ENCODE measurements around the gene ADGRG2.

Gene ADGRG2

DNA sequence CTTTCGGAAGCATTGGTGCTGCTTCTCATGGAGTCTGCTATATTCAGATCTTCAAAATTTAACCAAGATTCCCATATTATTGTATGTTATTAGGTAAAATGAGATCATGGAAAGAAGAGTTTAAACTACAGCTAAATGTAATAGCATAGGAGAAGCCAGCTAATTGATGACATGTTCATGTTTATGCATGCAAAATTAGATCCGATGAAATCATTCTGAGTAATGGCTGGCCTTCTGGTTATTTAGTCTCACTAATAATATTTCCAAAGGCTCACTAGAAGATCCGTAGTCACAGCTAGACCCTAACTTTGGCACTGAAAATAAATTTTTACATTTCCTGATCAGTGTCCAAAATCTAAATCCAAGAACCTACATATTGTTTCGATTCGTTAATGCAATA, 118.5 kb downstream of the ADGRG2 start:
- no peak for TF ChIP-seq GATA1 (IDR thresholded peaks at IDR 0.05; ENCODE audit: low read depth, low read length)
- TF ChIP-seq POLR2A (IDR thresholded peaks at IDR 0.05; ENCODE audit: low read length), result no peak
- DNase-seq, result no peak

DNA sequence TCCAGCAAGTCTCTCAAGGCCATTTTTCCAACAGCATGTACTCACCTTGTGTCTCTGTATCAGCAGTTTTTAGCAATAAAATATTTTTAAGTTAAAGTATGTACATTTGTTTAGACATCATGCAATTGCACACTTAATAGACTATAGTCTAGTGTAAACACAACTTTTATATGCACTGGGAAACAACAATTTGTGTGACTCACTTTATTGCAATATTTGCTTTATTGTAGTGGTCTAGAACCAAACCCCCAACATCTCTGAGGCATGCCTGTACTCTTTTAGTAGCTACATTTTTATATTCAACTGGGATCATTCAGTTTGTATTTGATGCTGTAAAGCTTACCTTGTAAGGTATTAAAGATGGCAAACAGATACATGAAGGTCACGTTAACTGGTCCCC, 123.6 kb downstream of the ADGRG2 start:
- TF ChIP-seq GATA1 (IDR thresholded peaks at IDR 0.05; ENCODE audit: low read depth, low read length) (no peak), POLR2A (IDR thresholded peaks at IDR 0.05; ENCODE audit: low read length) (no peak)
- DNase-seq, result no peak

DNA sequence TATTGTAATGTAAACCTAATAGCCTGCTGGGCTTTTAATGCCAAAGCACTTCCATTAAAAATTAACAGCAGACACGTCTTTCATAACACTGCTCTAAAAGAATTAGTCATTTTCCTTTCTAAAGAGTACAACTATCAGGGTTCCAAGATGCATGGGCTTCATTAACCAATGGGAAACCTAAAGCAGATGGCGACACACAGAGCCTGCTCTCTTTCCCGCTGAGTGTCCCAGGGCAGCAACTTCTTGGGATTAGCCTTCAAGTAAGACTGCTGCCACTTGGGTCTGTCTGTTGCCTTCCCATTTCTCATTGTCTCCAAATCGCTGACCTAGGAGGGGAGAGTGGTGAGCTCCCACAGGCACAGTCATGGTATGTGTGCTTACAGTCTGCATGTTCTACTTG, 124.4 kb downstream of the ADGRG2 start:
- no peak for DNase-seq
- TF ChIP-seq GATA1 (IDR thresholded peaks at IDR 0.05; ENCODE audit: low read depth, low read length), result no peak
- no peak for TF ChIP-seq POLR2A (IDR thresholded peaks at IDR 0.05; ENCODE audit: low read length)

DNA sequence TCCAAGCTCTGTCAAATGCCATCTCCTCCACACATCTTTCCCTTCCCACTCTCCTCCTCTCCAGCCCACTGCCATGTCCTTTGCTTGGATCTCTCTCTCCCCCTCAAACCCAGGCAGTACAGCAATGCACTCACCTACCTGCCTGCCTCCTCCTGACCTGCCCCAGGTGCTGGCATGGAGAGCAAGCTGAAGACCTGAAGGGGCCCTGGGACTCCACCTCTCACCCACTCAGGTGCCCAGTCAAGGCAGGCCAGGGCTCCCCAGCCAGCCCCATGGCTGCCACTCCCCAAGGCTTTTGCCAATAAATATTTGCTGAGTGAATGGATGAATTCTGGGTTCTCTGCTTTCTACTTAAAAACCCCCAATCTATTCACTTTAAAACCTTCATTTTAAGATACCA, 125.7 kb downstream of the ADGRG2 start:
- DNase-seq, result no peak
- TF ChIP-seq GATA1 (IDR thresholded peaks at IDR 0.05; ENCODE audit: low read depth, low read length), result no peak
- TF ChIP-seq POLR2A (IDR thresholded peaks at IDR 0.05; ENCODE audit: low read length), result no peak

DNA sequence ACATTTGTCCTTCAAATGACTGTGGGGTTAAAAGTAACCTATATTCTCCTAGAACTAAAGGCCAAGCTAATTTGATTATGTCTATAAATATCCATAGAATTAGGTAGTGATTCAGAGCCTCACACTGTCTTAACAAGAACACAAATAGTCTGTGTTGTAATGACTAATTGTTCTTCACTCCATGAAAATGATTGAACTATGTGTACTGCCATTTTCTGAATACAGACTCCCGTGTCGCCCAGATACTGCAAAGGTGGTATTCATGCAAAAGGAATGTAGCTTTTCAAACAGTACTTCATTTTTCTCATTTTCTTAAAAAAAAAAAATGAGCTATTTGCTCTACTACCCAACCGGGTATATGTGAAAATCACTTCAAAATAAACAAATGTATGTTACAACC, 127.0 kb downstream of the ADGRG2 start:
- no peak for TF ChIP-seq GATA1 (IDR thresholded peaks at IDR 0.05; ENCODE audit: low read depth, low read length)
- TF ChIP-seq POLR2A (IDR thresholded peaks at IDR 0.05; ENCODE audit: low read length), result no peak
- DNase-seq, result no peak

DNA sequence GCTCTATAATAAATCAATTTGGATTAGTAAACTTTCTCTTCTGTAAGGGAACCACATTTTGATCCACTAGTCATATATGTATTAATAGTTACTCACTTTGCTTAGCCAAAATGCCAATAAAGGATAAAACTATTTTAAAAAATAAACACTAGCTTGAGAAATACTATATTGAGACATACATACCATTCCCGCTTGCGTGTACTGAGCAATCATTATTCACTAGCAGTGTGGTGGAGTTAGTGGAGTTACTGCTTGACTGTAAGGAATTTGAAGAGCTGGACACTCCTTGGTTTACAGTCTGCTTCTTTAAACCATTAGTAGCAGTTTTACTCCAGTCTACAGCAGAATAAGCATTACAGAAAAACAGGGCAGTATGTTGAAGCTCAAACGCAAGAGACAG, 127.6 kb downstream of the ADGRG2 start:
- DNase-seq, result no peak

DNA sequence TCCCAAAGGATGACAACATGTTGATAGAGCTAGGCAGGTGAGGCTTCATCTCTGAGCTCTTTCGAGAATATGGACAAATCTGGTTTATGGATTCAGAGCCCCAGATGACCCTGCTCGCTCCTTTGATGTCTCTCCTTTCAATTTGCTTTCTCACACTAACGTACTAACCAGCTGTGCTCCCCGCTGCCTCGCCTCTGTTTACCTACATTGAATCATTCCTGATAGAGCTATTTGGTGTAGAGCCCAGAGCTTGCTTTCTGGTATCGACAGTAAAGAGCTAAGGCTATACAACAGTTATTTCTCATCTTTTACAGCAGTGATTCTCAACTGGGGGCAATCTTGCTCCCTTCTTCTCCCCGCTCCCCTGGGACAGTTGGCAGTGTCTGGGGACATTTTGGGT, 129.4 kb downstream of the ADGRG2 start:
- no peak for DNase-seq
- no peak for TF ChIP-seq POLR2A (IDR thresholded peaks at IDR 0.05; ENCODE audit: low read length)

More for the DNA sequence above, 127.6 kb downstream of the ADGRG2 start:
- TF ChIP-seq GATA1 (IDR thresholded peaks at IDR 0.05; ENCODE audit: low read depth, low read length) (no peak), POLR2A (IDR thresholded peaks at IDR 0.05; ENCODE audit: low read length) (no peak)

DNA sequence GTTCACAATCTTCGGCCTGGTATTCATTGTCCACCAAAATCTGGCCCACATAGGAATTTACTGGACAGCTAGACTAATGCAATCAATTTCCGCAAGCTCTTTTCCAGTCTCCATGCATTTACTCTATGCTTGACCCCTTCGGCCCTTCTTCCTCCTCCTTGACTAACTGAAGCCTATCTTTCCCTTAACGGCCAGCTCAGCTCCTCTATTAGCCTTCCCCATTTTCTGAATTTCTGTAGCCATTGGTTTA, 137.2 kb downstream of the ADGRG2 start:
- TF ChIP-seq GATA1 (IDR thresholded peaks at IDR 0.05; ENCODE audit: low read depth, low read length) (no peak), POLR2A (IDR thresholded peaks at IDR 0.05; ENCODE audit: low read length) (peak; percentile 28)
- DNase-seq, result no peak

DNA sequence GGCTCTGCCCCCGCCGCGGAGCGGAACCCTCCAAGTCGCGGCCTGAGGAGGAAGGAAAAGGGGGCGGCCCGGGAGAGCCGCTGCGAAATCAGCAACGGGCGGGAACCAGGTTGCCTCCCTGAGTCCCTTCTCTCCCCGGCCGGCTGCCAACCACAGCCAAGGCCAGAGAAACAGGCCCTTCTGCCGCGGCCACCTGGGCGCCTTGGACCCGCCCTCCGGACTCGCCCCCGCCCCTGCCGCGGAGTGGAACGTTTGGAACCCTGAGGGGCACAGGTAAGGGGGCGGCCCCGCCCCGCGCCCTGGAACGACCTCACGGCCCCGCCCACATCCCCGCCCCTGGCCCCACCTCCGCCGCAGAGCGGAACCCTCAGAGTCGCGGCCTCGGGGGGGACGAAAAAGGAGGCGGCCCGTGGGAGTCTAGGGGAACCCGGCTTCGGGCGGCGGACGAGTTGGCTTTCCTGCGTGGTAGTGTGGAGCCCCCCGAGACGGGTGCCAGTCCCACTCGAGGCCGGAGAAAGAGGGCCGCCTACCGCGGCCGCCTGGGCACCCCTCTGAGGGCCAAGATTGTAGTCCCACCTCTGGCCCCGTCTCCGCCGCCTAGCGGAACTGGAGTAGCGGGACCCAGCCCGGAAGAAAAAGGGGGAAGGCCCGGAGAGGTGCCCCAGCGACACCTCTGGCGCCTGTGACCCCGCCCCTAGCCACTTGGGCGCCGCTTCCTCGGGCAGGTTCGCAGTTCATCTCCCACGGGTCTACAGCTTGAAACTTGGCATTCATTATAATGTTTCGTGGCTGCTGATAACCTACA, 137.7 kb downstream of the ADGRG2 start:
- DNase-seq, result peak; percentile 87 to 91
- TF ChIP-seq POLR2A (IDR thresholded peaks at IDR 0.05; ENCODE audit: low read length) (peak; percentile 63), GATA1 (IDR thresholded peaks at IDR 0.05; ENCODE audit: low read depth, low read length) (no peak)

DNA sequence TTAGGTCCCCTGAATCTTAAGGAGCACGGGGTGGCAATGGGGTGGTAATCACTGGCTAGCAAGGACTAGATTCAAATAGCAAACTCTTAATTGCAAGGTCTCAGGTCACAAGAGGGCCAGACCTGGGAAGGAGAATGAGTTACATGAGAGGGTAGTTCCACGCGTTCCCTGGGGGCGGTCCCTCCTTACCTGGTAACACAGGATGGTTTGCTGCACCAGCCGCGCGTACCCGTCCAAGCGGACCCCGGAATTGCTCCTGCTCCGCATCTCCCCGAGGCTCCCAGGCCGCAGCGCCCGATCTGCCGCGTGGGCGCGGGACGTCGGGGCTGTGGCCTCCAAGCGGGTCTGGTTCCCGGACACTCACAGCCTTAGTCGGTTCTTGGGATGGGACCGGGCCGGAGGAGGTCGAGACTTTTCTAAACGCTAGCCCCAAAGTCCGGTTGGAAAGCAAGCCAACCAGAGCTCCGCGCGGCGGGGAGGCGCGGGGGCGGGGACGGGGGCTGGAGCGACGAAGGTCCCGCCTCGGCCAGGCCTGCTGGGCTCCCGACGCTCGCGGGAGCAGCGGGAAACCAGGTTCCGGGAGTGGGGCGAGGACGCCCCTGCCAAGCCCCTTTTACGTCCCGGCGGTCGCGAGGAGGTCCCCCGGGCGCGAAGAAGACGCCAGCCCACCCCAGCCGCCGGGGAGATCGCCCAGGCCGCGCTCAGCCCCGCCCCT, 138.4 kb downstream of the ADGRG2 start, which contains the start of gene PHKA2:
PHKA2 (minus strand) TSS at position 449 of the 715 bp plus-strand sequence; CDS start at position 267, 182 bp downstream.
- TF ChIP-seq GATA1 (IDR thresholded peaks at IDR 0.05; ENCODE audit: low read depth, low read length) (no peak), POLR2A (IDR thresholded peaks at IDR 0.05; ENCODE audit: low read length) (no peak)
- DNase-seq, result no peak

DNA sequence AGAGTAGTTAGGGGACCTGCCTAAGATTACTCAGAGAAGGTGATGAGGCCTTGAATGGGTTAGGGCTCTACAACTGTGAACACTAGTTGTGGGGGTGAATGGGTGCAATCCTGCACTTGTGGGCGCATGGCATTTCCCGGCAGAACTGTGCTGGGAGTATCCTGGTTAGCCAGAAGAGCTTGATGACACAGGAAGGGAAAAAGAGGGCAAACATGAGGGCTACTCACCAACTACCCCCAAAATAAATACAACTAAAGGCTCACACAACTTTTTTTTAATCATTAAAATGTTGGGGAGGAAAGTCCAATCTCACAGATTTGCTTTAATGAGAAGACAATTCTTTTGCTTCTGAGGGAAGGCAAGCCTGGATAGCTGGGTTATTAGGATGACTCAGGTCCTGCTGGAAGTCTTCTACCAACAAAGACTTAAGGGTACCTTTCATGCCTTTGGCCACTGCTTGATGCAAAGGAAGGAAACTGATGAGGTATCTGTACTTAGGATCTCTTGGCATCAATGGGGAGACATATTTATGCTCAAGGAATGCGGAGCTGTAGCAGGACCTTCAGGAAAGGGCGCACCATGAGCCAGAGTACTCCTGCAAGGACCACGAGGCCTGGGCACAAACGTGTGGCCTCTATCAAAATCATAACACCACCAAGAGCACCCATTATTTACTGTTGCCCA, 141.0 kb downstream of the ADGRG2 start:
- DNase-seq, result no peak
- TF ChIP-seq GATA1 (IDR thresholded peaks at IDR 0.05; ENCODE audit: low read depth, low read length), result no peak
- no peak for TF ChIP-seq POLR2A (IDR thresholded peaks at IDR 0.05; ENCODE audit: low read length)

DNA sequence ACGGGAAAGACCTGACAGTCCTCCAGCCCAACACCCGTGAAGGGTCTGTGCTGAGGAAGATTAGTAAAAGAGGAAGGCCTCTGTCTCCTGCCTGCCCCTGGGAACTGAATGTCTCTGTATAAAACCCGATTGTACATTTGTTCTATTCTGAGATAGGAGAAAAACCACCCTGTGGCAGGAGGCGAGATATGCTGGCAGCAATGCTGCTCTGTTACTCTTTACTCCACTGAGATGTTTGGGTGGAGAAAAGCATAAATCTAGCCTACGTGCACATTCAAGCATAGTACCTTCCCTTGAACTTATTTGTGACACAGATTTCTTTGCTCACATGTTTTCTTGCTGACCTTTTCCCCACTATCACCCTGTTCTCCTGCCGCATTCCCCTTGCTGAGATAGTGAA, 142.0 kb downstream of the ADGRG2 start:
- DNase-seq, result peak; percentile 2 to 39

DNA sequence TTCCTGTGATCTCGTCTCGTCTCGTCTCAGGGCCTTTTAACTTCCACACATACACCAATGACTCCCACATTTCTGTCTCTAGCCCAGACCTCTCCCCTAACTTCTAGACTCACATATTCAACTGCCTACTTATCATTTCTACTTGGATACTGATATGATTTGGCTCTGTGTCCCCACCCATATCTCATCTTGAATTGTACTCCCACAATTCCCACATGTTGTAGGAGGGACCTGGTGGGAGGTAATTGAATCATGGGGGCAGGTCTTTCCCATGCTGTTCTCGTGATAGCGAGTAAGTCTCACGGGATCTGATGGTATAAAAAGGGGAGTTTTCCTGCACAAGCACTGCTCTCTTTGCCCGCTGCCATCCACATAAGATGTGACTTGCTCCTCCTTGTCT, 147.3 kb downstream of the ADGRG2 start:
- DNase-seq, result no peak
- TF ChIP-seq GATA1 (IDR thresholded peaks at IDR 0.05; ENCODE audit: low read depth, low read length) (no peak), POLR2A (IDR thresholded peaks at IDR 0.05; ENCODE audit: low read length) (no peak)

DNA sequence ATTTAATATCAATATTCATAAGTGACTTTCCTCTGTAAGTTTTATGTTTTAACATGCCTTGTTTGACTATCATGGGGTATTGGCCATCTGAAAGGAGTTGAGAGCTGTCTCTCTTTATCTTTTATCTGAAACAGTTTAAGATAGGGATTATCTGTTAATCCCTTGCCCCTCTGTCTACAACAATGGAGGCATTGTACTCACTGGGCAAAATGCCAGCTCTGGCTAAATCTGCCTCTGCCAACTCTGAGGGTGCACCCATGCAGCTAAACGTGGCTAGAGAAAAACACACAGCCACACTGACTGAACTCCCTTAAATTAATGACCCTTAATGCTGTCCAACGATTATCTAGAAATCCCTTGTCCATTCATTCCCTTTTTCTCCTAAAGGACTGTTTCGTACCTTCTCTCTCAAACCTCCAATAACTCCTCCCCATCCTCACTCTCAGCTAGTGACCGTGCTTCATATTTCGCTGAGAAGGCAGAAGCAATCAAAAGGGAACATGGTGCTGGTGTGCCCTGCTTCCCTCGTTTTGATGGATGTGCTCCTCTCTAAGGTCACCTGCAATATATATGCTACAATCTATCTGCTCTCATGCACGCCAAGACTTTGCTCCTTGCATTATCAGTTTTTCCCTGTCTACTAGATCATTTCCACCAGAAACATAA, 148.6 kb downstream of the ADGRG2 start:
- peak; percentile 1 to 30 for DNase-seq
- TF ChIP-seq GATA1 (IDR thresholded peaks at IDR 0.05; ENCODE audit: low read depth, low read length), result no peak
- TF ChIP-seq POLR2A (IDR thresholded peaks at IDR 0.05; ENCODE audit: low read length), result no peak
